IMR-90 (cell line): ENCODE measurements around the gene SPTBN5. TPM values are rescaled to one million over a fixed set of nuclear protein-coding genes. Genes with fewer than 3 reads are reported as not detected.

ENCODE experiments used
- ATAC-seq: fragments of 200-7000 bp; cut with Tn5 transposase; 2 replicates; pipeline ENCODE4 v1.9.1; 2020; ENCODE audit warnings: low read depth, mild to moderate bottlenecking, moderate library complexity
- BruUV-seq: library from RNA; stranded (reverse); fragments of 400-500 nt; replicated peaks from 2 replicates; lab custom pipeline; 2021; lab: Mats Ljungman, UMichigan
- CTCF ChIA-PET: fragments of 300-600 bp; formaldehyde crosslinking; extraction: SDS; loops from one replicate; lab custom pipeline; 2021; ENCODE audit warnings: antibody characterized with exemption; lab: Yijun Ruan, JAX
- POLR2A ChIA-PET: fragments of 300-600 bp; sonication (Branson Sonifier 250); formaldehyde crosslinking; loops from one replicate; lab custom pipeline; 2022; ENCODE audit warnings: antibody characterized with exemption; ENCODE audit not compliant: unreplicated experiment; lab: Charles Lee
- DNase-seq: peaks from one replicate; pipeline ENCODE4 v3.0.0; 2013
- H2AFZ ChIP-seq: replicated peaks from 2 replicates; pipeline ENCODE3; 2013; ENCODE audit warnings: low read length, mild to moderate bottlenecking; ENCODE audit not compliant: poor library complexity
- H2AK5ac ChIP-seq: 2 replicates; pipeline ENCODE4 v1.6.1; 2013; ENCODE audit warnings: low read depth, low read length, inconsistent platforms
- H2AK9ac ChIP-seq: replicated peaks from 2 replicates; pipeline ENCODE3; 2013; ENCODE audit warnings: mild to moderate bottlenecking, low read depth, low read length, moderate library complexity; ENCODE audit not compliant: poor library complexity
- H2BK120ac ChIP-seq: 2 replicates; pipeline ENCODE4 v1.6.1; 2013; ENCODE audit warnings: low read depth, low read length, inconsistent platforms
- H2BK15ac ChIP-seq: 3 replicates; pipeline ENCODE4 v1.6.1; 2013; ENCODE audit warnings: low read depth, low read length, inconsistent platforms
- H2BK20ac ChIP-seq: 2 replicates; pipeline ENCODE4 v1.6.1; 2013; ENCODE audit warnings: low read depth, mild to moderate bottlenecking, inconsistent platforms, low read length, moderate library complexity
- H2BK5ac ChIP-seq: 2 replicates; pipeline ENCODE4 v1.6.1; 2013; ENCODE audit warnings: mild to moderate bottlenecking, low read depth, low read length, inconsistent platforms; ENCODE audit not compliant: poor library complexity, severe bottlenecking
- H3K14ac ChIP-seq: replicated peaks from 2 replicates; pipeline ENCODE4 v1.6.1; 2013; ENCODE audit warnings: low read depth, low read length, inconsistent platforms
- H3K18ac ChIP-seq: 2 replicates; pipeline ENCODE4 v1.6.1; 2013; ENCODE audit warnings: low read depth, low read length, control low read depth
- H3K23ac ChIP-seq: 2 replicates; pipeline ENCODE4 v1.6.1; 2013; ENCODE audit warnings: low read depth, low read length, inconsistent platforms
- H3K27ac ChIP-seq: 2 replicates; pipeline ENCODE4 v1.5.1; 2013; ENCODE audit warnings: mild to moderate bottlenecking, control low read depth, low read length; ENCODE audit not compliant: insufficient read depth
- H3K27me3 ChIP-seq: 2 replicates; pipeline ENCODE4 v1.6.1; 2013; ENCODE audit warnings: low read length; ENCODE audit not compliant: control insufficient read depth, insufficient read depth
- H3K36me3 ChIP-seq: 2 replicates; pipeline ENCODE4 v1.6.1; 2013; ENCODE audit warnings: low read length, mixed read lengths; ENCODE audit not compliant: control insufficient read depth, insufficient read depth
- H3K4ac ChIP-seq: 2 replicates; pipeline ENCODE4 v1.6.1; 2013; ENCODE audit warnings: low read depth, low read length, inconsistent platforms
- H3K4me1 ChIP-seq: 2 replicates; pipeline ENCODE4 v1.6.1; 2013; ENCODE audit warnings: low read length, mixed read lengths; ENCODE audit not compliant: control insufficient read depth, insufficient read depth
- H3K4me2 ChIP-seq: 2 replicates; pipeline ENCODE4 v1.6.1; 2013; ENCODE audit warnings: low read depth, mild to moderate bottlenecking, control low read depth, low read length, moderate library complexity
- H3K4me3 ChIP-seq: 2 replicates; pipeline ENCODE4 v1.5.1; 2013; ENCODE audit warnings: low read depth, mild to moderate bottlenecking, control low read depth, low read length, moderate library complexity; ENCODE audit not compliant: insufficient read depth
- H3K56ac ChIP-seq: 2 replicates; pipeline ENCODE4 v1.6.1; 2013; ENCODE audit warnings: low read length, inconsistent platforms; ENCODE audit not compliant: insufficient read depth; ENCODE audit errors: extremely low read depth
- H3K79me1 ChIP-seq, 2 experiments: 2 replicates each; pipeline ENCODE4 v1.6.1; 2013; ENCODE audit warnings: low read length in 2 of 2, inconsistent platforms in 1 of 2, low read depth in 1 of 2
- H3K9ac ChIP-seq: 2 replicates; pipeline ENCODE4 v1.6.1; 2013; ENCODE audit warnings: low read depth, low read length, control low read depth
- H3K9me1 ChIP-seq: 2 replicates; pipeline ENCODE4 v1.6.1; 2013; ENCODE audit warnings: low read length, inconsistent platforms; ENCODE audit not compliant: insufficient read depth
- H3K9me3 ChIP-seq: 2 replicates; pipeline ENCODE4 v1.6.1; 2013; ENCODE audit warnings: low read length; ENCODE audit not compliant: control insufficient read depth, insufficient read depth
- H4K20me1 ChIP-seq: 2 replicates; pipeline ENCODE4 v1.6.1; 2013; ENCODE audit warnings: low read length, inconsistent platforms; ENCODE audit not compliant: insufficient read depth
- H4K5ac ChIP-seq: 2 replicates; pipeline ENCODE4 v1.6.1; 2013; ENCODE audit warnings: mild to moderate bottlenecking, low read depth, low read length, control low read depth
- H4K8ac ChIP-seq, 2 experiments: 2 replicates each; pipeline ENCODE4 v1.6.1; 2013; ENCODE audit warnings: low read depth in 2 of 2, low read length in 2 of 2, control low read depth in 1 of 2, inconsistent platforms in 1 of 2
- H4K91ac ChIP-seq: 2 replicates; pipeline ENCODE4 v1.6.1; 2013; ENCODE audit warnings: low read depth, low read length, inconsistent platforms; ENCODE audit not compliant: insufficient read depth
- ELK1 ChIP-seq: fragments of 150-350 bp; IDR thresholded peaks from 2 replicates; pipeline ENCODE4 v1.6.1; 2016; ENCODE audit warnings: low read depth, mild to moderate bottlenecking, low read length, moderate library complexity, borderline replicate concordance
- FOS ChIP-seq: fragments of 150-350 bp; IDR thresholded peaks from 2 replicates; pipeline ENCODE4 v1.6.1; 2016; ENCODE audit warnings: low read depth, low read length
- MAFK ChIP-seq: IDR thresholded peaks from 2 replicates; pipeline ENCODE4 v1.6.1; 2012; ENCODE audit warnings: low read depth, low read length, improper control_type of control experiment
- MAZ ChIP-seq: IDR thresholded peaks from 2 replicates; pipeline ENCODE4 v1.6.1; 2012; ENCODE audit warnings: low read depth, mild to moderate bottlenecking, low read length, improper control_type of control experiment, moderate library complexity, borderline replicate concordance
- MXI1 ChIP-seq: IDR thresholded peaks from 2 replicates; pipeline ENCODE4 v1.6.1; 2012; ENCODE audit warnings: low read depth, mild to moderate bottlenecking, low read length, moderate library complexity, borderline replicate concordance
- NFE2L2 ChIP-seq: fragments of 150-350 bp; IDR thresholded peaks from 2 replicates; pipeline ENCODE4 v1.6.1; 2016; ENCODE audit warnings: low read depth, mild to moderate bottlenecking, low read length
- POLR2A ChIP-seq: IDR thresholded peaks from 2 replicates; pipeline ENCODE4 v1.6.1; 2012; ENCODE audit warnings: mild to moderate bottlenecking, low read depth, low read length
- RAD21 ChIP-seq: IDR thresholded peaks from 2 replicates; pipeline ENCODE4 v1.6.1; 2012; ENCODE audit warnings: low read length, improper control_type of control experiment
- RCOR1 ChIP-seq: IDR thresholded peaks from 2 replicates; pipeline ENCODE4 v1.6.1; 2012; ENCODE audit warnings: mild to moderate bottlenecking, low read length, improper control_type of control experiment; ENCODE audit not compliant: insufficient replicate concordance
- RFX5 ChIP-seq: IDR thresholded peaks from 2 replicates; pipeline ENCODE4 v1.8.0; 2012; ENCODE audit warnings: low read depth, mild to moderate bottlenecking, low read length, moderate library complexity
- SMC3 ChIP-seq: fragments of 150-350 bp; IDR thresholded peaks from 2 replicates; pipeline ENCODE4 v1.6.1; 2016; ENCODE audit warnings: low read depth, mild to moderate bottlenecking, antibody characterized with exemption, low read length, moderate library complexity
- USF2 ChIP-seq: fragments of 150-350 bp; IDR thresholded peaks from 2 replicates; pipeline ENCODE4 v1.6.1; 2017; ENCODE audit warnings: mild to moderate bottlenecking, antibody characterized with exemption, low read length, low read depth
- WGBS, 2 experiments: methylation state at CpG; one replicate each; pipeline versions ENCODE4 v1.1.5 to v1.1.7; 2013; ENCODE audit warnings: missing lambda C conversion rate in 2 of 2; ENCODE audit not compliant: insufficient read length in 1 of 2; ENCODE audit errors: extremely low coverage in 2 of 2; 5-methylcytosine and 5-hydroxymethylcytosine counted together
- dilution Hi-C: fragments of 300-500 bp; cut with HindIII; formaldehyde crosslinking; loops from one replicate; pipeline ENCODE4 v1.14.3; 2018; ENCODE audit warnings: low sequenced_read_pairs; ENCODE audit not compliant: unreplicated experiment
- in situ Hi-C: fragments of 300-500 bp; cut with MboI; formaldehyde crosslinking; loops from 3 replicates; pipeline ENCODE4 v1.14.3; 2019; ENCODE audit warnings: low sequenced_read_pairs, inconsistent platforms, mixed read lengths
- intact Hi-C: fragments of 100-400 bp; cut with micrococcal nuclease; formaldehyde crosslinking; loops from 2 replicates; pipeline ENCODE4 v1.10.0; 2022
- polyA plus RNA-seq, 3 experiments: library from polyadenylated mRNA; depleted of rRNA; stranded (reverse); fragments of >200 nt; gene quantifications; 2 replicates each; pipeline ENCODE4 v1.2.3, GENCODE V29; 2012; ENCODE audit warnings: low replicate concordance in 1 of 3
- total RNA-seq: library from RNA; depleted of rRNA; stranded (reverse); fragments of >200 nt; gene quantifications from 2 replicates; pipeline ENCODE4 v1.2.3, GENCODE V29; 2012

Gene SPTBN5
- total and polyA plus RNA-seq, 2 of the 4 experiments (the other 2 are of a cell fraction), result under 0.01 to 0.38 TPM

GRCh38 chr15:41907141-41907540 lies 13.3 kb upstream of the SPTBN5 start:
- peaks cover 21% of the 10 kb centered on the region for H3K36me3 ChIP-seq
- H4K5ac ChIP-seq, result no peak overlapping the region
- no peak overlapping the region for H2BK5ac ChIP-seq
- H3K56ac ChIP-seq, result no peak overlapping the region
- H3K27ac ChIP-seq, result no peak overlapping the region
- no peak overlapping the region for H3K9ac ChIP-seq
- H4K8ac ChIP-seq, result no peak overlapping the region
- H3K4me3 ChIP-seq, result no peak overlapping the region
- no peaks in the 10 kb centered on the region for H3K9me3 ChIP-seq
- ChIA-PET POLR2A (no interaction called here), CTCF (no interaction called here)
- H3K4me1 ChIP-seq, result no peaks in the 10 kb centered on the region
- H2AK9ac ChIP-seq, result no peak overlapping the region
- H2AFZ ChIP-seq, result no peak overlapping the region
- H2BK15ac ChIP-seq, result no peak overlapping the region
- no peaks in the 10 kb centered on the region for H3K27me3 ChIP-seq
- no TSS peak for BruUV-seq
- no peak overlapping the region for H3K4me2 ChIP-seq
- no peak overlapping the region for H2AK5ac ChIP-seq
- in situ Hi-C loops, result no loop called here
- dilution Hi-C loops, result no loop called here
- H3K23ac ChIP-seq, result no peak overlapping the region
- no peak overlapping the region for H3K18ac ChIP-seq
- ATAC-seq (no peak), DNase-seq (no peak)
- TF ChIP-seq SMC3, result no peak
- TF ChIP-seq RAD21, result no peak
- no peak for TF ChIP-seq RFX5
- TF ChIP-seq NFE2L2, result no peak
- no peak for TF ChIP-seq USF2
- TF ChIP-seq RCOR1, result no peak
- TF ChIP-seq MXI1, result no peak
- no peak for TF ChIP-seq MAFK
- TF ChIP-seq ELK1, result no peak
- TF ChIP-seq FOS, result no peak
- TF ChIP-seq POLR2A, result no peak
- TF ChIP-seq MAZ, result no peak
- H3K4ac ChIP-seq, result no peak overlapping the region
- no peak overlapping the region for H2BK120ac ChIP-seq
- H3K9me1 ChIP-seq, result peaks cover 4% of the 10 kb centered on the region; the same call in 1 of the 2 replicates
- peaks cover 6 to 39% of the 10 kb centered on the region in 2 experiments for H3K79me1 ChIP-seq
- whole genome bisulfite sequencing, 2 experiments, result no CpG with 5 or more reads among the region's 3 CpGs
- H4K20me1 ChIP-seq, result peaks cover 16% of the 10 kb centered on the region
- intact Hi-C loops, result no loop called here
- no peak overlapping the region for H3K14ac ChIP-seq
- H2BK20ac ChIP-seq, result no peak overlapping the region
- H4K91ac ChIP-seq, result no peak overlapping the region
